Sciatic nerve (tissue), 2 donors: ENCODE measurements around the gene FADS6. TPM values are rescaled to one million over a fixed set of nuclear protein-coding genes. Genes with fewer than 3 reads are reported as not detected.

Experiments
- ATAC-seq: fragments of 200-7000 bp; cut with Tn5 transposase; one replicate; pipeline ENCODE4 v1.9.1; 2020; ENCODE audit warnings: mild to moderate bottlenecking, moderate library complexity
- DNase-seq: peaks from one replicate; pipeline ENCODE4 v3.0.0-alpha.2; 2020; ENCODE audit warnings: low spot score
- intact Hi-C: fragments of 100-400 bp; cut with DNase I; formaldehyde crosslinking; loops from one replicate; pipeline ENCODE4 v1.14.2; 2022
- total RNA-seq: library from RNA; stranded (reverse); fragmentation: NEBNext Ultra II Directional; extraction: Animal tissue kit (Norgen Biotek cat#: 25700); gene quantifications from one replicate; pipeline ENCODE4 v1.2.1, GENCODE V29; 2021
- donor health status: DM: no; HTN: no; CAD: no.
- donor health status: DM: no; HTN: no; CAD: no.

The FADS6 gene
- total RNA-seq, 1 donor from 2014 or later = not detected

DNA sequence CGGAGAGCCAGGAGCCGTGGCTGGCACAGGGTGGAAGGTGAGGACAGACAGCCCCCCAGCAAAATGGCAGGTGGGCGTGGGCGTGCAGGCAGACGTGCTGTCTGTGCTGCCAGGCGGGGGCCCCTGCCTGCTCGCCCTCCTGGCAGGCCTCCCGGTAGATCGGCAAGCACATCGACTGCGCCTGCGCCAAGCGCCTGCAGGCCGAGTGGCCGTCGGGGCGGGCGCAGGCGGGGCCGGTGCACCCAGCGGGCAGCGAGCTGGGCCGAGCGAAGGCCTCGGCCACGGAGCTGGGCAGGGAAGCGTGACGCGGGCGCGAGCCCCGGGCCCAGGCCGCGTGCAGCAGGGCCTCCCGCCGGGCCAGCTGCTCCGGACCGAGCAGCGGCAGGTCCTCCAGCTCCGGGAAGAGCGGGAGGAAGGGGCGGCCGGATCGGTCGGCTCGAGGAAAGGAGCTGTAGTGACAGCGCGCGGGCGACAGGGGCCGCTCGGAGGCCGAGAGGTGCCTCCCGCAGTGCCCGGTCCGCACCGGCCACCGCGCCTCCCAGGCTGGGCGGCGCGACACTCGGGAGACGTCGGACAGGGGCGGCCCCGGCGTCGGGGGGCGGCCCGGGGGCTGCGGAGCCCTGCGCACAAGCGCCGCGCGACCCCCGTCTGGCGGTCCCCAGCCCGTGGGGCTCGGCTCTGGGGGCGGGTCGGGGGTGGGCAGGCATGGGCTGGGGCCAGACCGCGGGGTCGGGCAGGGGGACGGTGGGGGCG lies 50.7 kb downstream of the FADS6 start:
- intact Hi-C loops = no loop called here
- peak; percentile 78 for DNase-seq
- peak; percentile 64 for ATAC-seq

GRCh38 chr17:74842146-74842598 lies 51.3 kb downstream of the FADS6 start:
- intact Hi-C loops = no loop called here
- ATAC-seq (peak; percentile 19), DNase-seq (no peak)

GRCh38 chr17:74840989-74841666 lies 52.3 kb downstream of the FADS6 start:
- DNase-seq = peak; percentile 82
- ATAC-seq = peak; percentile 87
- intact Hi-C loops = no loop called here

DNA sequence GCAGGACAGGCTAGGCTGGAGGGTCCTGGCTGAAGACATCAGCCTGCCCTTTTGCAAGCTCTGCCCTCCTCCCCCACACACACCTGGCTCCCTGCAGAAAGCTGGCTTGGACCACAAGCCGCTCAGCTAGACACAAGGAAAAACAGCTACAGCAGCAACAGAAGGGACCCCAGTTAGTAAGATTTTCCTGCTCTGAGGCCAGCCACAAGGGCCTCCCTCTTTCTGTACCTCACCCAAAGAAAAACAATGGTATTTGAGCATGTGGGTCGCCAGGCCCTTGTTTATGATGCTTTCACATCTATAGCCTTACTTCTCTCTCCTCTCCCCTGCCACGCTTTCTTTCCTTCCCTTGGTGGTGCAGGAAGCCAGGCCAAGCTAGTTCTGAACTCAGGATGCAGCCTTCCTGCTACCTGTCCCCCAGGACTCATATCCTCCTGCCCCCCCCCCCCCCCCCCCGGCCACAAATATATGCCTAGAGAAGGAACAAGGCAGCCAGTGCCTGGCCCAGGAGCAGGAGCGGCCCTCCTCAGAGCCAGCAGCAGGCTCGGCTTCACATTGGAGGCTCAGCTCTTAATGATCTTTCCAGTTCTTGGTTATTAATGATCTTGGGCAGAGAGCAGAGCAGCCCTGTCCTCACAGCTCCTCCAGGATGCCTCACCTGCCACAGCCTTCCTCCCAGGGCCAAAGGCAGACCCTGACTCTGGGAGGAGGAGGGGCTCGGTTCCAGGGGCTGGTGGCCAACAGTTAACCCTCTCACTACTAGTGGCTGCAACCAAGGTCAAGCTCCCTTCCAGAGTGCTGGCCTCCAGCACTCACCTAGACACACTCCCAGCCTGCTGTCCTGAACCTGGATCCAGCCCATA lies 53.2 kb downstream of the FADS6 start:
- intact Hi-C loops = no loop called here
- DNase-seq (no peak), ATAC-seq (no peak)

DNA sequence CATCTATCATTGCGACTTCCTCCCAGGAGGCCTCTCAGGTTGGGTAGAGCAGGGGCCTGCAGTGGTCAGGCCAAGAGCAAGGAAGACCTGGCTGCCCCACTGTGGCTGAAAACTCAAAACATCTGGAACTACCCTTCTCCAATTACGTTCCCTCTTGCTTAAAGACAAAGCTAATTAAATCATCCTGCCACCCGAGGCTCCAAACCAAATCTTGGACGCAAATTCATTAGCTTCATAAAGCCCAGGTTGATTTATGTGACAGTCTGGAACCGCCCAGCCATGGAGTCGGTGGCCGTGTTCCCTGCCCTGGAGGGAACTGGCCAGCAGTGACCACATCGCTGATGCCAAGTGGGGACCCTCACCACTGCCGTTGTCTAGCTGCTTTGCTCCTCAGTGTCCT lies 55.2 kb downstream of the FADS6 start:
- no peak for DNase-seq
- intact Hi-C loops = no loop called here

DNA sequence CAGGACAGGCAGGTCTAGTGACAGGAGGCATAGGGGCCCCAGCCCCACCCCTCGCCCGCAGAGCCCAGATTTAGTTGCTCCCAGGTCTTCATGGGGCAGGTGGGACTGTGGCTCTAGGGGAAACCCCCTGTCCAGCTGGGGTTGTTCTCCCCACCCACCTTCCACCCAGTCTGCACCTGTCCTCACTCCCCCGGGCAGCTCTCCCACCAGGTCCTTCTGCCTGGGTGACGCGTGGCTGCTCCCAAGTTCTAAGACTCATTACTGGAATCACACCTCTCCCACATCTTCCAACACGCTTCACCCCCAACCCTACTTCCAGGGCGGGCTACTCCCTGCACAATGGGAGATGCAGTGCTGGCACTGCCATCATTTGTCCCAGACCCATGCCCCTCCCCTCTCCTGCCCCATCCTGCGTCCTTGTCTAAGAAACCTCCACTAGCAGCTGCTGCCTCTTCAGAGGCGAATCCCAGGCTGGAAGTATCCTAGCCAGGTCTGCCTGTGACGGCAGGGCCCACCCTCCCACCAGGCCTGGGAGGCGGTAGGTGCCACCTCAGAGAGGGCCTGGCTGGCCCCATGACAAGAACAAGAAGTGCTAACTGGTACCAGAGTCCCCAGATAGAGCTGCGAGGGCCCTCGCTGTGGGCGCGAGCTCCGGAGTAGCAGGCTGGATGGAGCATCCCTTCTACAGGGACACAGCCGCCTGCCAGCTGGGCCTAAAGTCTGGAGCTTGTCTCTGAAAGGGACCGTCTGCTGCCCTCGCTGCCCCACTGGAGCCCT lies 56.6 kb downstream of the FADS6 start:
- intact Hi-C loops = no loop called here
- no peak for ATAC-seq

More for the DNA sequence above, 55.2 kb downstream of the FADS6 start:
- ATAC-seq = no peak

DNA sequence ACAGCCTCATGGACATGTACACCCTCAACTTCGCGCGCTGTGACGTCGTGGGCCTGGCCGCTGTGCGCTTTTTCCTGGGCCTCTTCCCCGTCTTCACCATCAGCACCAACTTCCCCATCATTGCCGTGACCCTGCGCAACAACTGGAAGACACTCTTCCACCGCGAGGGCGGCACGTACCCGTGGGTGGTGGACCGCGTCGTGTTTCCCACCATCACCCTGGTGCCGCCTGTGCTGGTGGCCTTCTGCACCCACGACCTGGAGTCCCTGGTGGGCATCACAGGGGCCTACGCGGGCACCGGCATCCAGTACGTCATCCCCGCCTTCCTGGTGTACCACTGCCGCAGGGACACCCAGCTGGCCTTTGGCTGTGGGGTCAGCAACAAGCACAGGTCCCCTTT lies 57.2 kb downstream of the FADS6 start:
- DNase-seq (no peak), ATAC-seq (no peak)
- intact Hi-C loops = no loop called here

More for the DNA sequence above, 56.6 kb downstream of the FADS6 start:
- DNase-seq = no peak

DNA sequence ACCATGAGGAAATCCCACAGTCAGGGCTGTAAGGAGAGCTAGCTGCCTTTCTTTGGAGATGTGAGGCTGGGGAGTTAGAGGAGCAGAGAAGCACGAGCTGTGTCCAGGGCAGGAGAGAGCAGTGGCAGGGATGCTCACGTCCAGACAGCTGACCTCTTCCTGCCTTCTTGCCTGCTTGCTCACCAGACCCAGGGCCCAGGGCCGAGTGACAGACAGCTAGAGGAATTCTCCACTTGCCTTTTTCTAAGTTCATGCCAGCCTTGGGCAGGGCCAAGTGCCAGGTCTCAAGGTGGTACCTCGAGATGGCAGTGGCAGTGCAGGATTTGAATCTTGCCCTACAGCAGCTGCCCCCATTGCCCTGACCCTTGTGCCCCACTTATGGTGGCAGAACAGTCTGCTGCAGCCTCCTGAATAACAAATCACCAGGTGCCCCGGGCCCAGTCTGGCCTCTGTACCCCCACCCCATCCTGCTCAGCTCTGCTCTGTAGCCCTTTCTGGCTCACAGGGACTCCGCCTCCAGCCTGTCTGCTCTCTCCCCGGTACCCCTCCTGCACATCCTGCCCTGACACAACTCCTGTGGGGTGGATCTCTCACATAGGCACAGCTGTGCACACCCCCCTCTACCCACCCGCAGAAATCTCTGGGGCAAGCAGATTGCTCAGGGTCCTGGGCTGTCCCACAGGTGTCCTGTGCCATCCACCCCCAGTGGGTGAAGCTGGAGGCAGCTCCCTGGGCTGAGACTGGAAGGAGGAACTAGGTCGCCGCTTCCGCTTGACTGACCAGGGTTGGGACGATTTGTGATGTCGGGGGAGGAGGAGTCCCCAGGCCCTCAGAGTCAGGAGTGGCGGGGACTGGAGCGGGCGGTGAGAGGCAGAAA lies 59.7 kb downstream of the FADS6 start:
- peak; percentile 70 for DNase-seq
- peak; percentile 60 for ATAC-seq
- intact Hi-C loops = no loop called here

GRCh38 chr17:74832421-74832820 lies 61.0 kb downstream of the FADS6 start:
- intact Hi-C loops = no loop called here
- DNase-seq = no peak
- ATAC-seq = no peak

DNA sequence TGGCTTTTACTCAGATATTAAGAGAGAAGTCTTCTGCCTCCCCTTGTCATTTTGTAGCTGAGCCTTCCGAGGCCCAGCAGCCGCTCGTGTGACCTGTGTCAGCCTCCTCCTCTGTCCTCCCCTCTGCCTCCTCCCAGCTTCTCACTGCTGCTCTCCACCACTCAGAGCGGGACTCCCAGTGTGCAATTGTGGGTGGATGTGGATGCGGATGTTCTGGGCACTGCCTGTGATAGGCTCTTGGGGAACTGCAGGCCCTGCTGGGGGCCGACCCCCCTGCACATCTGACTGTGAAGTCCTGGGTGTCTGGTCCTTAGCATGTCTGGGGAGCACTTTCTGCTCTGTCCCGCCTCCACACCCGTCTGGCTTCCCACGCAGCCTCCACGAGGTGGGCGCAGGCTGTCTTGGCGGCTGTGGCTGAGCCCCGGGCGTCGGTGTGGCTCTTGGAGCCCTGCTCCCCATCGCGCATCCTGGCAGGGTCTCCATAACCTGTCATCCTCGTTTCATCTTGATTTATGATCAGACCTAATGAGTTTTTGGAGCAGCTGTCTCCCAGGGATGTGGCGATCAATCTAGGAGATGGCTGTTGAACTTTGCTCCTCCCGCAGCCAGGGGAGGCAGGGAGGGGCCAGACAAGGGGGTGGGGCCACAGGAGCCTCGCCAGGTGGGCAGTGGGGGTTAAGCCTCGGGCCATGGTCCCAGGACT lies 61.8 kb downstream of the FADS6 start:
- ATAC-seq (no peak), DNase-seq (no peak)
- intact Hi-C loops = no loop called here

DNA sequence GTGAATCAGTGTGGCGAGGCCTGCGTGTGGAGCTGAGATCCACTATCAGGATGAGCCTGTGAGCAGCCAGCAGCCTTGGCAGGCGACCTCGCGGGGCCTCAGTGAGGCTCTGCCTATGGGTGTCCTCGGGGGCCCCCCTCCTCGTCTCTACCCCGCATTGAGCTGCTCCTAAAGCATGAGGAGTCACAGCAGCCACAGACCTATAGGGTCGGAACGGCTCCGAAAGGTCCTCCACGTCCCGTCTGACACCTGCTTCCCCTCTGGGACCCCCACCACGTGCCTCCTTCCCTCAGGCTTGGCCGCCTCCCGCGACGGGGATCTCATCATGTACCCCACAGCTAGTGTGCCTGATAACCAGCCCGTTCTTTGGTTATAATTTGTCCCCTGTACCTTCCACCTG lies 62.6 kb downstream of the FADS6 start:
- intact Hi-C loops = no loop called here
- DNase-seq = no peak
- no peak for ATAC-seq

GRCh38 chr17:74827800-74828199 lies 65.6 kb downstream of the FADS6 start:
- no peak for DNase-seq
- intact Hi-C loops = no loop called here
- ATAC-seq = no peak

Other genes with a start within 250 kb of the FADS6 start
- 2.5 TPM for gene CD300LF, start 180.7 kb downstream of the FADS6 start, total RNA-seq
- gene RAB37, start 156.4 kb downstream of the FADS6 start, total RNA-seq = 3.6 TPM
- gene NHERF1, start 145.0 kb downstream of the FADS6 start, total RNA-seq = 39.0 TPM
- 50.3 TPM for gene NAT9, start 117.3 kb downstream of the FADS6 start, total RNA-seq
- gene GRIN2C, start 33.7 kb downstream of the FADS6 start, total RNA-seq = 0.98 TPM
- 6.3 TPM for gene FDXR, start 20.6 kb downstream of the FADS6 start, total RNA-seq
- not detected for gene USH1G, start 29.6 kb upstream of the FADS6 start, total RNA-seq
- not detected for gene OTOP2, start 30.6 kb upstream of the FADS6 start, total RNA-seq
- gene OTOP3, start 42.3 kb upstream of the FADS6 start, total RNA-seq = not detected
- 16.1 TPM for gene HID1, start 79.1 kb upstream of the FADS6 start, total RNA-seq
- 11.5 TPM for gene CDR2L, start 94.0 kb upstream of the FADS6 start, total RNA-seq
- 20.1 TPM for gene MRPL58, start 119.0 kb upstream of the FADS6 start, total RNA-seq
- gene ATP5PD, start 153.3 kb upstream of the FADS6 start, total RNA-seq = 147 TPM
- 37.5 TPM for gene KCTD2, start 153.6 kb upstream of the FADS6 start, total RNA-seq
- 10.5 TPM for gene SLC16A5, start 194.3 kb upstream of the FADS6 start, total RNA-seq
- 11.7 TPM for gene ARMC7, start 216.3 kb upstream of the FADS6 start, total RNA-seq
- 38.7 TPM for gene NT5C, start 238.1 kb upstream of the FADS6 start, total RNA-seq